Gastroesophageal sphincter (tissue), 3 donors: ENCODE results near the gene TNFRSF1A.

Experiments used
- CTCF ChIP-seq, 4 experiments: fragments of 200-600 bp in 2 of 4; fragments of 450-650 bp in 2 of 4; sonication (generic) in 1 of 4; IDR thresholded peaks; one replicate each; pipeline ENCODE4 v1.5.1; 2017 to 2019; ENCODE audit warnings: antibody characterized with exemption in 4 of 4, mild to moderate bottlenecking in 2 of 4, moderate library complexity in 2 of 4
- EP300 ChIP-seq: sonication (generic); formaldehyde crosslinking; IDR thresholded peaks from one replicate; pipeline ENCODE4 v1.6.1; 2017; ENCODE audit warnings: antibody characterized with exemption, mild to moderate bottlenecking
- POLR2A ChIP-seq, 2 donors: fragments of 450-650 bp; IDR thresholded peaks; one replicate each; pipeline ENCODE4 v1.6.1; 2017; ENCODE audit warnings: antibody characterized with exemption in 2 of 2, mild to moderate bottlenecking in 2 of 2, moderate library complexity in 1 of 2
- POLR2AphosphoS5 ChIP-seq: sonication (generic); formaldehyde crosslinking; IDR thresholded peaks from one replicate; pipeline ENCODE4 v1.6.1; 2017; ENCODE audit warnings: antibody characterized with exemption

- TF ChIP-seq POLR2A (IDR thresholded peaks at IDR 0.05) (no peak), CTCF (IDR thresholded peaks at IDR 0.05) (no peak), POLR2AphosphoS5 (no peak), EP300 (no peak)
Observed at GRCh38 chr12:6360578-6361490, 19.0 kb upstream of the TNFRSF1A start.
